SK-N-MC (cell line): ENCODE results near the gene ZBTB46.

Source experiments
- EZH2 ChIP-seq: fragments of 200-600 bp; sonication (generic); IDR thresholded peaks from one replicate; pipeline ENCODE4 v1.6.1; 2017; ENCODE audit warnings: antibody characterized with exemption
- POLR2AphosphoS5 ChIP-seq: IDR thresholded peaks from 2 replicates; pipeline ENCODE4 v1.6.1; 2012; ENCODE audit warnings: mild to moderate bottlenecking, low read depth, low read length, borderline replicate concordance

GRCh38 chr20:63778034-63778752 is 52.9 kb downstream of the ZBTB46 start:
- no peak for TF ChIP-seq EZH2
- no peak for TF ChIP-seq POLR2AphosphoS5
